Endodermal cell (in vitro differentiated cells): ENCODE data around the gene GFOD2. TPM values are rescaled to one million over a fixed set of nuclear protein-coding genes. Genes with fewer than 3 reads are reported as not detected.
A peak's percentile ranks its signal among the peaks of the same experiment; 100 is the strongest.

Experiments used
- DNase-seq: peaks from one replicate; pipeline ENCODE4 v3.0.0-alpha.2; 2017
- H3K27ac ChIP-seq: 2 replicates; pipeline ENCODE4 v1.5.1; 2013; ENCODE audit warnings: mild to moderate bottlenecking, low read depth, low read length, moderate library complexity
- H3K27me3 ChIP-seq: 2 replicates; pipeline ENCODE4 v1.6.1; 2013; ENCODE audit warnings: mild to moderate bottlenecking, low read length, moderate library complexity; ENCODE audit not compliant: insufficient read depth, control insufficient read depth, poor library complexity, severe bottlenecking
- H3K36me3 ChIP-seq: 2 replicates; pipeline ENCODE4 v1.7.0; 2013; ENCODE audit warnings: mild to moderate bottlenecking, low read length, moderate library complexity; ENCODE audit not compliant: control insufficient read depth, insufficient read depth
- H3K4me1 ChIP-seq: one replicate; pipeline ENCODE4 v1.7.0; 2013; ENCODE audit warnings: low read length; ENCODE audit not compliant: control insufficient read depth, insufficient read depth
- H3K4me3 ChIP-seq: 2 replicates; pipeline ENCODE4 v1.5.1; 2013; ENCODE audit warnings: mild to moderate bottlenecking, low read length, moderate library complexity
- H3K9ac ChIP-seq: 2 replicates; pipeline ENCODE4 v1.6.1; 2013; ENCODE audit warnings: mild to moderate bottlenecking, low read length, moderate library complexity; ENCODE audit not compliant: poor library complexity, severe bottlenecking; ENCODE audit errors: extremely low read depth
- H3K9me3 ChIP-seq: 2 replicates; pipeline ENCODE4 v1.6.1; 2013; ENCODE audit warnings: mild to moderate bottlenecking, low read length, moderate library complexity; ENCODE audit not compliant: control insufficient read depth
- H3K27ac Mint-ChIP-seq: 2 replicates; pipeline ENCODE4 v1.8.0; 2020; ENCODE audit warnings: mixed read lengths
- H3K27me3 Mint-ChIP-seq: 2 replicates; pipeline ENCODE4 v1.8.0; 2021; ENCODE audit warnings: mild to moderate bottlenecking, mixed read lengths; ENCODE audit not compliant: insufficient read depth
- H3K36me3 Mint-ChIP-seq: 2 replicates; pipeline ENCODE4 v1.8.0; 2020; ENCODE audit warnings: low read depth, mixed read lengths
- H3K4me1 Mint-ChIP-seq: 2 replicates; pipeline ENCODE4 v1.8.0; 2020; ENCODE audit warnings: mixed read lengths
- H3K4me3 Mint-ChIP-seq: 2 replicates; pipeline ENCODE4 v1.8.0; 2020; ENCODE audit warnings: mild to moderate bottlenecking, moderate library complexity, mixed read lengths
- H3K9me3 Mint-ChIP-seq: 2 replicates; pipeline ENCODE4 v1.8.0; 2020; ENCODE audit warnings: mild to moderate bottlenecking, mixed read lengths
- WGBS, 2 experiments: methylation state at CpG; one replicate each; pipeline versions ENCODE4 v1.1.5 to v1.1.7; 2013; ENCODE audit warnings: missing lambda C conversion rate in 2 of 2, mixed read lengths in 1 of 2; ENCODE audit not compliant: insufficient coverage in 1 of 2, insufficient read length in 1 of 2; 5-methylcytosine and 5-hydroxymethylcytosine counted together
- total RNA-seq, 2 donors: library from RNA; stranded (reverse); fragmentation: NEBNext Ultra II Directional in 1 of 2; extraction: Animal tissue kit (Norgen Biotek cat#: 25700) in 1 of 2; gene quantifications; 2 replicates in 1 of 2; 3 replicates in 1 of 2; pipeline ENCODE4 v1.2.1, GENCODE V29; 2021
- TF ChIP-seq, protein P1 (sequence below): fragments of 200-600 bp; sonication (generic); conservative IDR thresholded peaks from 2 replicates; pipeline ENCODE4 v1.5.0; 2021; ENCODE audit warnings: antibody characterized with exemption, mild to moderate bottlenecking

The GFOD2 gene
- total RNA-seq, 2 donors from 2014 or later: 18.2 to 21.2 TPM

DNA sequence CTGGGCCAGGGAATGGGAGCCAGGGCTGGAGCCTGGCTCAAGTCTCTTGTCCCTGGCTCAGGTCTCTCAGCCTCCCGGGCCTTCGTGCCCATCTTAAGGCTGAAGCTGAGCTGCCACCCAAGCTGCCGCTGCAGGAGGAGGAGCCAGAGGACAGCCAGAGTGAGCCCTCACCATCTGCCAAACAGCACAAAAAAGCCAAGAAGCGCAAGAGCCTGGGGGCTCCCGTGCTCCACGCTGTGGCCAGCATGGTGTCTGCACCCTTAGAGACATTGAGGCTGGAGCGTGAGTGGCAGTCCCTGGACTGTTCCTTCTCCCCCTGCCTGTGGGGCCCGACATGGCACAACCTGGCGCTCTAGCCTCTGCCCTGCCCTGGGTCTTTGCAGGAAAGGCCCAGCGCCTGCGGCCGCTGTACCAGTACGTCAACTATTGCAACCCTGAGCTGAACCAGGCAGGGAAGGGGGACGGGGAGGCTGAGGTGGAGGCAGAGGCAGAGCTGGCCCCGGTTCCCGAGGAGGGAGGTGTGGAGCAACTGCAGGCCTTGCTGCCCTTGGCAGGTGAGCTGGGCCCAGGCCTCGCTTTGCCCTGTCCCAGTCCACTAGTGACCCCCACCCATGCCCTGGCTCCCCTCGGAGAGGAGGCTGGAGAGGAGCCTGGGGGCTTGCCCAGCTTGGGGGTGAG lies 51.2 kb downstream of the GFOD2 start:
- Histone ChIP-seq H3K9ac (no peak overlapping the region), H3K36me3 (peaks cover 3% of the 10 kb centered on the region), H3K4me1 (no peaks in the 10 kb centered on the region), H3K4me3 (no peak overlapping the region), H3K9me3 (no peaks in the 10 kb centered on the region), H3K27me3 (no peaks in the 10 kb centered on the region), H3K27ac (peak overlapping the region; percentile 30)
- WGBS, 2 experiments: 44 to 60% methylated on average over 9 to 18 of the region's 18 CpGs
- Mint-ChIP-seq H3K27ac (no peak overlapping the region), H3K4me1 (peaks cover 2% of the 10 kb centered on the region), H3K9me3 (no peaks in the 10 kb centered on the region), H3K4me3 (peak overlapping the region; percentile 71), H3K27me3 (peaks cover 2% of the 10 kb centered on the region), H3K36me3 (peaks cover 12% of the 10 kb centered on the region)
- TF ChIP-seq, protein P1, sequence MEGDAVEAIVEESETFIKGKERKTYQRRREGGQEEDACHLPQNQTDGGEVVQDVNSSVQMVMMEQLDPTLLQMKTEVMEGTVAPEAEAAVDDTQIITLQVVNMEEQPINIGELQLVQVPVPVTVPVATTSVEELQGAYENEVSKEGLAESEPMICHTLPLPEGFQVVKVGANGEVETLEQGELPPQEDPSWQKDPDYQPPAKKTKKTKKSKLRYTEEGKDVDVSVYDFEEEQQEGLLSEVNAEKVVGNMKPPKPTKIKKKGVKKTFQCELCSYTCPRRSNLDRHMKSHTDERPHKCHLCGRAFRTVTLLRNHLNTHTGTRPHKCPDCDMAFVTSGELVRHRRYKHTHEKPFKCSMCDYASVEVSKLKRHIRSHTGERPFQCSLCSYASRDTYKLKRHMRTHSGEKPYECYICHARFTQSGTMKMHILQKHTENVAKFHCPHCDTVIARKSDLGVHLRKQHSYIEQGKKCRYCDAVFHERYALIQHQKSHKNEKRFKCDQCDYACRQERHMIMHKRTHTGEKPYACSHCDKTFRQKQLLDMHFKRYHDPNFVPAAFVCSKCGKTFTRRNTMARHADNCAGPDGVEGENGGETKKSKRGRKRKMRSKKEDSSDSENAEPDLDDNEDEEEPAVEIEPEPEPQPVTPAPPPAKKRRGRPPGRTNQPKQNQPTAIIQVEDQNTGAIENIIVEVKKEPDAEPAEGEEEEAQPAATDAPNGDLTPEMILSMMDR: peak; percentile 90
- peak; percentile 93 for DNase-seq

DNA sequence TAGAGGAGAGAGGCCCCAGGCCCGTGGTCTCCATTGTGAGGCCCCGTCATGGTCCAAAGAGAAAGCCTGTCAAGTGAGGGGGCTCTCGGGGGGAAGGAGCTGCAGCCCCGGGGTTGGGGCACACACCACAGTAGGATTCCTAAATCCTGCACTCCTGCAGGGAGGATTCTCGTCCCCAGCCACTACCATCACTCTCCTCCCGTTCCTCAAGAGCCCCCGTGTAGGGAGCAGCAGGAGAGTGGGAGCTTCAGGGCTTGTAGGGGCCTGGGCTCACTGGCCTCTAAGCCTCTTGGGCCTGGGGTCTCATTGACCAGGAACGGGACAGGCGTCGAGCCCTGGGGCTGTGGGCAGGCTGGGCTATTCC lies 51.7 kb downstream of the GFOD2 start:
- peaks cover 13% of the 10 kb centered on the region for H3K36me3 Mint-ChIP-seq
- H3K9me3 Mint-ChIP-seq: no peaks in the 10 kb centered on the region
- TF ChIP-seq, protein P1: no peak
- H3K4me1 ChIP-seq: no peaks in the 10 kb centered on the region
- H3K36me3 ChIP-seq: peaks cover 8% of the 10 kb centered on the region
- H3K27me3 ChIP-seq: no peaks in the 10 kb centered on the region
- peaks cover 2% of the 10 kb centered on the region for H3K4me1 Mint-ChIP-seq
- H3K4me3 Mint-ChIP-seq: peak overlapping the region; percentile 71
- H3K9me3 ChIP-seq: no peaks in the 10 kb centered on the region
- H3K27ac ChIP-seq: peak overlapping the region; percentile 24
- no peak overlapping the region for H3K9ac ChIP-seq
- H3K27ac Mint-ChIP-seq: no peak overlapping the region
- H3K27me3 Mint-ChIP-seq: peaks cover 2% of the 10 kb centered on the region
- H3K4me3 ChIP-seq: peak overlapping the region; percentile 76
- 86 to 88% methylated on average over 3 to 10 of the region's 10 CpGs for WGBS, 2 experiments
- DNase-seq: peak; percentile 61

DNA sequence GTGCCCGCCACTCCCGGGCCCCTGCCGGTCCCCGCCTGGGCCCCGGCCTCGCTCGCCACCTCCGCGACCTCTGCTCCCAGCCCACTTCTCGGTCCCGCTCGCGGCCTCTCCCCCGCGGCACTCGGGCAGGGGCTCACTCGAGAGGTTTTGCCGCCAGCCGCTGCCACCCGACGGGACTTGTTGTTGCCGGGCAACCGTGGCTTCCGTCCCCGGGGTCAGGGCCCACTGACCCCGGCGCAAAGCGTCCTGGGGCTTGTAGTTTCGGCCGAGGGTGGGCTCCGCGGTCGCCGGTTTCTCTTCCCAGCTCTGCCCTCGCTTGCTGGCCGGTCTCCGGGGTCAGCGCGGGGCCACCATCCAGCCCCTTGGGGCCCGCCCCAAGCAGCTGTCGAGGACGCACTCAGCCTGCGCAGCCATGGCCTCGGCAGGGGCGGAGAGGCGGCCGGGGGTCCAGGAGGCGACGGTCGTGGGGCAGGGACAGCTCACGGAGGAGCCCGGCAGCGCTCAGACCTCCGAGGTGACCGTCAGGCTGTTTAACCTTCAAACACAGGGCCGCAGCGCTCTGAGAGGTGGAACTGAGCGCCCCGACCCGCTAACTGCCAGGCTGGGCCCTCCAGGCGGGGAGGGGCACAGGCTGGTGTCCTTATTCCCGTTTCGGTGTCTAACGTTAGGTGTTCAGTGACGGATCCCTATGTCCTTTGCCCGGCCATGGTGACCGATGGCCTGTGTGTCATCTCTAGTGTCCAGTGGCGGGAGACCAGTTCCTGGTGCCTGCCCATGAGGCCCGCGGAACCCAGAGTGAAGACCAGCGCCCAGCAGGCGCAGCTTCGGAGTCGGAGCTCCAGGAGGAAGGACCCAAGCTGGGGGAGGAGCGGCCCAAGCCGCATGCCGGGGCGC lies 52.3 kb downstream of the GFOD2 start, which contains the start of the genes C16orf86 and ENKD1:
C16orf86 (plus strand) TSS at position 256 of the 894 bp plus-strand sequence; CDS start at position 413, 157 bp downstream.
ENKD1 (minus strand) TSS at position 192 of the 894 bp plus-strand sequence. CDS start 308 bp downstream, outside the sequence.
- Histone ChIP-seq H3K36me3 (peaks cover 11% of the 10 kb centered on the region), H3K4me3 (peak within 1 kb of the TSS; percentile 76), H3K27ac (peak within 1 kb of the TSS; percentile 53), H3K9ac (peak within 1 kb of the TSS; percentile 34), H3K9me3 (no peaks in the 10 kb centered on the region), H3K4me1 (no peaks in the 10 kb centered on the region), H3K27me3 (no peaks in the 10 kb centered on the region)
- H3K4me1 Mint-ChIP-seq: peaks cover 2% of the 10 kb centered on the region
- peak within 1 kb of the TSS; percentile 71 for H3K4me3 Mint-ChIP-seq
- H3K27ac Mint-ChIP-seq: no peak within 1 kb of the TSS
- no peaks in the 10 kb centered on the region for H3K9me3 Mint-ChIP-seq
- peaks cover 13% of the 10 kb centered on the region for H3K36me3 Mint-ChIP-seq
- peaks cover 3% of the 10 kb centered on the region for H3K27me3 Mint-ChIP-seq
- DNase-seq: peak; percentile 94
- TF ChIP-seq, protein P1: no peak
- 20 to 37% methylated on average over 41 to 78 of the region's 78 CpGs for WGBS, 2 experiments
